K562 (cell line): ENCODE data around the gene MYL12B. TPM values are rescaled to one million over a fixed set of nuclear protein-coding genes. Genes with fewer than 3 reads are reported as not detected.

ENCODE experiments used
- ARID1B ChIP-seq: fragments of 450-650 bp; IDR thresholded peaks from 2 replicates; pipeline ENCODE4 v1.6.1; 2016; ENCODE audit warnings: antibody characterized with exemption, mild to moderate bottlenecking, inconsistent platforms
- ARID3B ChIP-seq: fragments of 250-450 bp; sonication (Bioruptor Pico); IDR thresholded peaks from 2 replicates; pipeline ENCODE4 v1.4.0; 2020; ENCODE audit warnings: borderline replicate concordance
- ATF3 ChIP-seq, 2 experiments: fragments of 450-650 bp in 1 of 2; sonication (generic) in 1 of 2; formaldehyde crosslinking in 1 of 2; IDR thresholded peaks in 1 of 2; conservative IDR thresholded peaks in 1 of 2; 2 replicates each; pipeline versions ENCODE4 v1.6.1 to v1.8.1; 2016 to 2023; ENCODE audit warnings: mild to moderate bottlenecking in 2 of 2, moderate library complexity in 2 of 2, inconsistent platforms in 1 of 2, missing genetic modification reagents in 1 of 2
- HMG20A ChIP-seq: fragments of 450-650 bp; formaldehyde crosslinking; conservative IDR thresholded peaks from 2 replicates; pipeline ENCODE4 v1.4.0; 2020; ENCODE audit warnings: mild to moderate bottlenecking, mixed read lengths
- HOMEZ ChIP-seq: fragments of 250-450 bp; sonication (Bioruptor Pico); IDR thresholded peaks from 2 replicates; pipeline ENCODE4 v1.4.0; 2020; ENCODE audit warnings: mild to moderate bottlenecking, moderate library complexity
- JUNB ChIP-seq: fragments of 450-650 bp; formaldehyde crosslinking; conservative IDR thresholded peaks from 2 replicates; pipeline ENCODE4 v1.4.0; 2020; ENCODE audit warnings: mild to moderate bottlenecking
- KLF10 ChIP-seq: fragments of 250-450 bp; sonication (Bioruptor Pico); IDR thresholded peaks from 2 replicates; pipeline ENCODE4 v1.6.1; 2021; ENCODE audit warnings: matching md5 sums
- NR2C2 ChIP-seq, 2 experiments: fragments of 200-800 bp in 1 of 2; sonication (Bioruptor generic) in 1 of 2; sonication (generic) in 1 of 2; formaldehyde crosslinking in 1 of 2; IDR thresholded peaks; 2 replicates each; pipeline versions ENCODE4 v1.6.1 to v1.8.0; 2016 to 2022; ENCODE audit warnings: mild to moderate bottlenecking in 1 of 2, missing compliant biosample characterization in 1 of 2, missing genetic modification characterization in 1 of 2, missing genetic modification reagents in 1 of 2
- PKNOX1 ChIP-seq: fragments of 450-650 bp; IDR thresholded peaks from 2 replicates; pipeline ENCODE4 v1.6.1; 2016
- SMAD3 ChIP-seq: fragments of 450-650 bp; formaldehyde crosslinking; conservative IDR thresholded peaks from 2 replicates; pipeline ENCODE4 v1.4.0; 2020; ENCODE audit warnings: mild to moderate bottlenecking
- SMARCA5 ChIP-seq: fragments of 450-650 bp; IDR thresholded peaks from 2 replicates; pipeline ENCODE4 v1.6.1; 2016
- SMARCB1 ChIP-seq: IDR thresholded peaks from 2 replicates; pipeline ENCODE4 v1.6.1; 2011; ENCODE audit warnings: improper control_type of control experiment, low read depth; ENCODE audit not compliant: insufficient read length
- VEZF1 ChIP-seq: fragments of 200-800 bp; sonication (Bioruptor generic); IDR thresholded peaks from 2 replicates; pipeline ENCODE4 v1.6.1; 2017; ENCODE audit warnings: missing genetic modification characterization, missing compliant biosample characterization
- ZBTB26 ChIP-seq: fragments of 450-650 bp; formaldehyde crosslinking; IDR thresholded peaks from 2 replicates; pipeline ENCODE4 v1.4.0; 2022; ENCODE audit warnings: missing genetic modification characterization
- ZFPM2 ChIP-seq: fragments of 250-450 bp; sonication (Bioruptor Pico); IDR thresholded peaks from 2 replicates; pipeline ENCODE4 v1.5.1; 2022; ENCODE audit warnings: mild to moderate bottlenecking
- ZFX ChIP-seq: sonication (generic); formaldehyde crosslinking; IDR thresholded peaks from 2 replicates; pipeline ENCODE4 v1.8.0; 2022; ENCODE audit warnings: mild to moderate bottlenecking, missing genetic modification reagents, moderate library complexity
- ZNF23 ChIP-seq: fragments of 250-450 bp; sonication (Bioruptor Pico); IDR thresholded peaks from 2 replicates; pipeline ENCODE4 v1.4.0; 2020; ENCODE audit warnings: mild to moderate bottlenecking
- ZNF561 ChIP-seq: fragments of 450-650 bp; formaldehyde crosslinking; conservative IDR thresholded peaks from 2 replicates; pipeline ENCODE4 v1.4.0; 2020; ENCODE audit warnings: mild to moderate bottlenecking, moderate library complexity
- polyA plus RNA-seq, 8 experiments: library from polyadenylated mRNA; depleted of rRNA in 4 of 8; stranded (reverse) in 5 of 8; unstranded in 3 of 8; fragments of >200 nt; fragmentation: Nextera tagmentation in 2 of 8; fragmentation: Illumina TruSeq in 1 of 8; extraction: Ambion mirVana in 2 of 8; extraction: Trizol in 1 of 8; gene quantifications; 2 replicates each; pipeline versions ENCODE4 v1.2.1 to v1.2.3, GENCODE V29; 2011 to 2014; ENCODE audit warnings: inconsistent platforms in 1 of 8, missing spikeins in 1 of 8
- total RNA-seq, 7 experiments: library from RNA; depleted of rRNA in 6 of 7; stranded (reverse); fragments of >200 nt in 6 of 7; fragmentation: Illumina TruSeq in 2 of 7; extraction: Trizol in 2 of 7; gene quantifications; 2 replicates each; pipeline versions ENCODE4 v1.2.1 to v1.2.3, GENCODE V29; 2011 to 2021; ENCODE audit warnings: low replicate concordance in 1 of 7

The MYL12B gene
- total and polyA plus RNA-seq, 9 of the 15 experiments (the other 6 are each of a cell fraction or from before 2014, with no cell fraction given): 220 to 995 (median 463) TPM

GRCh38 chr18:3283253-3283863 lies 21.4 kb downstream of the MYL12B start (continued):
- TF ChIP-seq HMG20A (CRISPR knock-in tag) (no peak), ZBTB26 (CRISPR knock-in tag) (no peak), ARID3B (CRISPR knock-in tag) (no peak), ARID1B (no peak), SMARCB1 (no peak), PKNOX1 (no peak), ZNF23 (CRISPR knock-in tag) (no peak), SMARCA5 (peak; percentile 78; the same call in 1 of the 2 replicates), SMAD3 (CRISPR knock-in tag) (no peak), KLF10 (no peak), JUNB (CRISPR knock-in tag) (no peak), NR2C2 (CRISPR knock-in tag; IDR thresholded peaks at IDR 0.05) (no peak), NR2C2 (tag; IDR thresholded peaks at IDR 0.05) (no peak), ZFPM2 (CRISPR knock-in tag) (no peak), ATF3 (IDR thresholded peaks at IDR 0.05) (no peak), ATF3 (CRISPR knock-in tag; conservative IDR thresholded peaks at IDR 0.05) (no peak), VEZF1 (0 out of 2 replicates have a peak, but pooled peaks have one; percentile 3), ZFX (CRISPR knock-in tag) (no peak), ZNF561 (CRISPR knock-in tag) (no peak), HOMEZ (CRISPR knock-in tag) (no peak)
